OCI-LY7 (cell line): ENCODE measurements around the gene FOXN4. TPM values are rescaled to one million over a fixed set of nuclear protein-coding genes. Genes with fewer than 3 reads are reported as not detected.

Experiments used
- BruUV-seq: library from RNA; stranded (reverse); fragments of 400-500 nt; replicated peaks from 2 replicates; lab custom pipeline; 2021; lab: Mats Ljungman, UMichigan
- CTCF ChIA-PET: fragments of 300-600 bp; sonication (Branson Sonifier 250); formaldehyde crosslinking; loops from one replicate; lab custom pipeline; 2022; ENCODE audit warnings: antibody characterized with exemption; ENCODE audit not compliant: unreplicated experiment; lab: Charles Lee
- POLR2A ChIA-PET: fragments of 300-600 bp; sonication (Branson Sonifier 250); formaldehyde crosslinking; loops from one replicate; lab custom pipeline; 2022; ENCODE audit warnings: antibody characterized with exemption; lab: Charles Lee
- DNase-seq: peaks from one replicate; pipeline ENCODE4 v3.0.0-alpha.2; 2015; ENCODE audit warnings: low spot score
- H2AFZ ChIP-seq: fragments of 200-600 bp; sonication (generic), shearing (Covaris generic); 2 replicates; pipeline ENCODE4 v1.6.1; 2014; ENCODE audit warnings: mild to moderate bottlenecking, antibody characterized with exemption, low read length, moderate library complexity
- H3K27ac ChIP-seq: fragments of 200-600 bp; sonication (generic); 2 replicates; pipeline ENCODE4 v1.5.1; 2014; ENCODE audit warnings: mixed run types, low read depth, mild to moderate bottlenecking, moderate library complexity, low read length, inconsistent platforms; ENCODE audit not compliant: poor library complexity, severe bottlenecking
- H3K36me3 ChIP-seq: fragments of 200-600 bp; sonication (generic); 2 replicates; pipeline ENCODE4 v1.6.1; 2014; ENCODE audit warnings: mild to moderate bottlenecking, antibody characterized with exemption, low read length, moderate library complexity, mixed read lengths; ENCODE audit not compliant: insufficient read depth
- H3K4me1 ChIP-seq: fragments of 200-600 bp; sonication (generic); 2 replicates; pipeline ENCODE4 v1.5.1; 2014; ENCODE audit warnings: mild to moderate bottlenecking, low read length; ENCODE audit not compliant: insufficient read depth, poor library complexity, severe bottlenecking
- H3K4me2 ChIP-seq: fragments of 200-600 bp; sonication (generic); 2 replicates; pipeline ENCODE4 v1.6.1; 2014; ENCODE audit warnings: mild to moderate bottlenecking, low read length
- H3K4me3 ChIP-seq: fragments of 200-600 bp; sonication (generic); 2 replicates; pipeline ENCODE4 v1.5.1; 2014; ENCODE audit warnings: mild to moderate bottlenecking, low read depth, low read length; ENCODE audit not compliant: poor library complexity, severe bottlenecking
- H3K79me2 ChIP-seq: fragments of 200-600 bp; sonication (generic); 2 replicates; pipeline ENCODE4 v1.6.1; 2016; ENCODE audit warnings: low read depth, mild to moderate bottlenecking, low read length, moderate library complexity, mixed read lengths; ENCODE audit not compliant: insufficient read depth
- H3K9me2 ChIP-seq: fragments of 200-600 bp; sonication (generic); 2 replicates; pipeline ENCODE4 v1.6.1; 2016; ENCODE audit warnings: mild to moderate bottlenecking, low read length, mixed read lengths; ENCODE audit not compliant: insufficient read depth
- H3K9me3 ChIP-seq: fragments of 200-600 bp; sonication (generic); 2 replicates; pipeline ENCODE4 v1.6.1; 2014; ENCODE audit warnings: mild to moderate bottlenecking, mixed run types, low read length, mixed read lengths
- H4K20me1 ChIP-seq: fragments of 200-600 bp; sonication (generic); 2 replicates; pipeline ENCODE4 v1.6.1; 2014; ENCODE audit warnings: mild to moderate bottlenecking, antibody characterized with exemption, low read length, moderate library complexity, mixed read lengths; ENCODE audit not compliant: insufficient read depth
- CTCF ChIP-seq: fragments of 200-600 bp; sonication (generic); conservative IDR thresholded peaks from 2 replicates; pipeline ENCODE4 v1.5.1; 2014; ENCODE audit warnings: mild to moderate bottlenecking, antibody characterized with exemption, low read length, moderate library complexity, mixed read lengths
- EZH2phosphoT487 ChIP-seq: fragments of 200-600 bp; sonication (generic); IDR thresholded peaks from 2 replicates; pipeline ENCODE4 v1.6.1; 2018; ENCODE audit warnings: low read depth, borderline replicate concordance, mild to moderate bottlenecking, mixed run types, antibody characterized with exemption, low read length, moderate library complexity, mixed read lengths
- intact Hi-C: fragments of 100-400 bp; cut with micrococcal nuclease; formaldehyde crosslinking; loops from one replicate; pipeline ENCODE4 v1.10.0; 2022; ENCODE audit not compliant: unreplicated experiment
- total RNA-seq, 2 experiments: library from RNA; depleted of rRNA in 1 of 2; stranded (reverse); fragments of >200 nt in 1 of 2; shearing (Covaris generic) in 1 of 2; gene quantifications; 2 replicates each; pipeline ENCODE4 v1.2.3, GENCODE V29; 2014 to 2022

Gene FOXN4
- total RNA-seq, 2 experiments from 2014 or later: 2.7 to 4.5 TPM

DNA sequence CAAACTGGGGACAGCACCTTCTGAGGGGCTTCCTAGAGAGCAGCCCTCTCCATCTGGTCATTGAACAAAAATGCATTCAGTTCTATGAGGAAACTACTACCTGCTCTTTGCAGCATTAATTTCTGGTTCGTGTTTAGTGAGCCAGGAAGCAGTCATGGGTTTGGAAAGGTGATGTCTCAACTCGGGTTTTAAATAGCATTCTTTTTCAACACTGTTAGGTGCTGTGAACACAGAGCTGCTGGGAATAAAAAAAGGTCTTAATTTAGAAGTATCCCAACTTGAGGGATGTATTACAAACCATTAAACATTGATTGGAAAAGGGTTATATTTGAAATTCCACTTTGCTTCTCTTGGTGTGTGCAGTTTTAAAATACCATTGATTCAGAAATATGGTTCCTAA, 47.9 kb upstream of the FOXN4 start:
- Histone ChIP-seq H3K79me2 (no peaks in the 10 kb centered on the region), H3K4me3 (no peak overlapping the region), H3K4me2 (no peak overlapping the region), H3K9me2 (no peaks in the 10 kb centered on the region), H2AFZ (no peak overlapping the region), H3K9me3 (no peaks in the 10 kb centered on the region), H3K36me3 (no peaks in the 10 kb centered on the region), H4K20me1 (no peaks in the 10 kb centered on the region), H3K27ac (no peak overlapping the region), H3K4me1 (no peaks in the 10 kb centered on the region)
- intact Hi-C loops: no loop called here
- ChIA-PET CTCF (no interaction called here), POLR2A (no interaction called here)
- no TSS peak for BruUV-seq
- TF ChIP-seq EZH2phosphoT487 (no peak), CTCF (no peak)
- no peak for DNase-seq

DNA sequence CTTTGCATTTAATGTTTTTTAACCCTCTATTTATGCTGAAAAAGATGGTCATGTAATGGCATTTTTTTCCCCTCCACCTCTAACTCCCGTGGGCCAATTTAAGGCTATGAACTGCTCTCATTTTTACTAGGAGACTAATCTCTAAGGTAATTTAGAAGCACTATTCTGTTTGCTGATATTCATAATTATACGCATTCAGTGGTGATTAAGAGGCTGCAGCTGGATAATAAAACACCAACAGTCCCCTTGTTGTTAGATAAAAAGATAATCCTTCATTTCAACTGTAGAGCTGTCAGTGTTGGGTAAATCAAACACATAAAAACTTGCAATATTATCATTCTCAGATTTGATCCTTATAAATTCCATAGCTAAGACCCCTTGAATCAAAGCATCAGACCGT, 47.5 kb upstream of the FOXN4 start:
- TF ChIP-seq CTCF: no peak
- no peak for TF ChIP-seq EZH2phosphoT487
- ChIA-PET CTCF (no interaction called here), POLR2A (interaction anchor here (0.7 kb wide), 1 partner anchor 11 kb away, joined by 3 read pairs; no protein-coding TSS in a partner anchor)
- no peaks in the 10 kb centered on the region for H3K9me3 ChIP-seq
- H4K20me1 ChIP-seq: no peaks in the 10 kb centered on the region
- H3K4me1 ChIP-seq: no peaks in the 10 kb centered on the region
- no peak overlapping the region for H2AFZ ChIP-seq
- no peaks in the 10 kb centered on the region for H3K9me2 ChIP-seq
- no peaks in the 10 kb centered on the region for H3K36me3 ChIP-seq
- H3K4me2 ChIP-seq: no peak overlapping the region
- no peak for DNase-seq
- intact Hi-C loops: no loop called here
- H3K4me3 ChIP-seq: no peak overlapping the region
- no peaks in the 10 kb centered on the region for H3K79me2 ChIP-seq
- no TSS peak for BruUV-seq
- H3K27ac ChIP-seq: no peak overlapping the region

GRCh38 chr12:109352184-109352583, 43.1 kb upstream of the FOXN4 start:
- no peaks in the 10 kb centered on the region for H3K4me1 ChIP-seq
- no peak for TF ChIP-seq EZH2phosphoT487
- TF ChIP-seq CTCF: no peak
- POLR2A ChIA-PET: no interaction called here
- H3K27ac ChIP-seq: no peak overlapping the region
- no peaks in the 10 kb centered on the region for H3K9me3 ChIP-seq
- H3K79me2 ChIP-seq: no peaks in the 10 kb centered on the region
- no peak overlapping the region for H3K4me3 ChIP-seq
- no peaks in the 10 kb centered on the region for H3K36me3 ChIP-seq
- intact Hi-C loops: no loop called here
- no peaks in the 10 kb centered on the region; the same call in 1 of the 2 replicates for H3K9me2 ChIP-seq
- H4K20me1 ChIP-seq: no peaks in the 10 kb centered on the region
- CTCF ChIA-PET: no interaction called here
- no TSS peak for BruUV-seq
- no peak overlapping the region for H2AFZ ChIP-seq
- DNase-seq: no peak
- H3K4me2 ChIP-seq: no peak overlapping the region
